ENCODE measurements around the gene ASCL3. TPM values are rescaled to one million over a fixed set of nuclear protein-coding genes. Genes with fewer than 3 reads are reported as not detected.

The ASCL3 gene
- total and polyA plus RNA-seq, 2 of the 8 experiments (the other 6 are each of a cell fraction or from before 2014, with no cell fraction given): not detected

GRCh38 chr11:8911029-8911823, 31.6 kb downstream of the ASCL3 start, which contains the start of gene AKIP1 (continued):
- TF ChIP-seq RNF2 (IDR thresholded peaks at IDR 0.05; ENCODE audit: borderline replicate concordance, low read depth, low read length, missing control alignments, poor library complexity, severe bottlenecking): no peak
- TF ChIP-seq NRF1 (IDR thresholded peaks at IDR 0.05; ENCODE audit: low read depth, low read length): peak; percentile 72
- TF ChIP-seq CHD1 (IDR thresholded peaks at IDR 0.05; ENCODE audit: low read depth, low read length): no peak
- TF ChIP-seq BACH1 (IDR thresholded peaks at IDR 0.05; ENCODE audit: low read length): no peak
- no peak for TF ChIP-seq USF2 (IDR thresholded peaks at IDR 0.05; ENCODE audit: low read length)
- no peak for TF ChIP-seq SIX5 (IDR thresholded peaks at IDR 0.05; ENCODE audit: low read depth, low read length)
- TF ChIP-seq SP1 (IDR thresholded peaks at IDR 0.05; ENCODE audit: low read depth, low read length): no peak
- TF ChIP-seq E2F6 (IDR thresholded peaks at IDR 0.05): peak; percentile 49; the same call in 1 of the 2 replicates
- TF ChIP-seq SP4 (IDR thresholded peaks at IDR 0.05; ENCODE audit: low read length): no peak
- TF ChIP-seq JUND (IDR thresholded peaks at IDR 0.05; ENCODE audit: low read length): no peak
- no peak for TF ChIP-seq SUZ12 (IDR thresholded peaks at IDR 0.05; ENCODE audit: low read length)
- TF ChIP-seq NANOG (IDR thresholded peaks at IDR 0.05; ENCODE audit: insufficient read depth, low read depth, low read length, poor library complexity, severe bottlenecking): no peak
- TF ChIP-seq TEAD4 (IDR thresholded peaks at IDR 0.05; ENCODE audit: low read depth, low read length): no peak
- TF ChIP-seq RFX5 (IDR thresholded peaks at IDR 0.05; ENCODE audit: borderline replicate concordance, low read depth, low read length): no peak
- peak; percentile 92 for TF ChIP-seq KDM4A (IDR thresholded peaks at IDR 0.05; ENCODE audit: low read depth, low read length, severe bottlenecking)
- TF ChIP-seq YY1 (IDR thresholded peaks at IDR 0.05; ENCODE audit: low read depth, low read length): no peak
- TF ChIP-seq CBX8 (IDR thresholded peaks at IDR 0.05; ENCODE audit: borderline replicate concordance, low read depth, low read length): no peak
- no peak for TF ChIP-seq RAD21 (IDR thresholded peaks at IDR 0.05 in 1 of 2, conservative IDR thresholded peaks at IDR 0.05 in 1 of 2; ENCODE audit: low read depth in 2 of 2, low read length in 2 of 2)
- TF ChIP-seq SIRT6 (IDR thresholded peaks at IDR 0.05; ENCODE audit: low read length): no peak
- no peak for TF ChIP-seq KDM1A (IDR thresholded peaks at IDR 0.05; ENCODE audit: borderline replicate concordance, low read length)
- TF ChIP-seq CHD2 (IDR thresholded peaks at IDR 0.05; ENCODE audit: low read length): no peak
- no peak for TF ChIP-seq ZNF274 (IDR thresholded peaks at IDR 0.05; ENCODE audit: borderline replicate concordance, extremely low read depth, low read length)
- TF ChIP-seq HDAC6 (IDR thresholded peaks at IDR 0.05; ENCODE audit: low read depth, low read length): no peak

All from H1 (cell line).